ENCODE data around the gene TMUB1. TPM values are rescaled to one million over a fixed set of nuclear protein-coding genes. Genes with fewer than 3 reads are reported as not detected.

The TMUB1 gene
- total and polyA plus RNA-seq, 9 of the 15 experiments (the other 6 are each of a cell fraction or from before 2014, with no cell fraction given), result 0.14 to 241 (median 74.1) TPM

- peaks cover 76% of the 10 kb centered on the region for H3K36me3 ChIP-seq (ENCODE audit: control insufficient read depth, insufficient read depth, low read length)
- 74% methylated on average over 10 of the region's 10 CpGs for WGBS (ENCODE audit: insufficient coverage, low coverage, missing lambda C conversion rate)
- H2AFZ ChIP-seq (ENCODE audit: low read depth, low read length), result no peak overlapping the region
- H4K20me1 ChIP-seq (replicated peaks; ENCODE audit: control insufficient read depth, insufficient read depth, low read length), result peaks cover 5% of the 10 kb centered on the region
- BruUV-seq (replicated peaks), result no TSS peak
- ATAC-seq (no peak), FAIRE-seq (peak; percentile 84), DNase-seq (ENCODE audit: extremely low read depth in 1 of 4, low spot score in 3 of 4) (no peak)
- peaks cover 42% of the 10 kb centered on the region for H3K79me2 ChIP-seq (ENCODE audit: control insufficient read depth, insufficient read depth, low read length)
- H3K9ac ChIP-seq (ENCODE audit: insufficient read depth in 1 of 2, low read depth in 2 of 2, low read length in 2 of 2), result peak overlapping the region in 1 of 2 experiments; percentile 84; a peak in 2 of 4 replicates
- ChIA-PET CTCF (ENCODE audit: low intra/inter-chr PET ratio) (no interaction called here), POLR2A (interaction anchor here (0.6 to 2.8 kb wide), 10 partner anchors 10 to 109 kb away, joined by 3 to 18 read pairs (median 4); partner anchors contain the start of gene ASIC3)
- no peaks in the 10 kb centered on the region for H3K9me1 ChIP-seq (ENCODE audit: control insufficient read depth, insufficient read depth, low read length)
- intact Hi-C loops (cut with micrococcal nuclease), result no loop called here
- no peaks in the 10 kb centered on the region for H3K9me3 ChIP-seq (replicated peaks; ENCODE audit: control insufficient read depth, insufficient read depth, low read depth, low read length)
- in situ Hi-C loops (cut with MboI), result no loop called here
- no peak overlapping the region for H3K4me3 ChIP-seq
- H3K4me1 ChIP-seq (replicated peaks in 1 of 2; ENCODE audit: control insufficient read depth in 2 of 2, insufficient read depth in 2 of 2, low read length in 2 of 2), result peaks cover 32 to 84% of the 10 kb centered on the region in 2 experiments
- peak overlapping the region; percentile 1; the same call in 1 of the 3 replicates for H3K27ac ChIP-seq (ENCODE audit: extremely low read depth, low read depth, low read length)
- no peak overlapping the region for H3K4me2 ChIP-seq (ENCODE audit: insufficient read depth, low read length)
- H3K27me3 ChIP-seq (ENCODE audit: control insufficient read depth in 2 of 2, insufficient read depth in 2 of 2, low read length in 2 of 2), result no peaks in the 10 kb centered on the region
- no peak for TF ChIP-seq ZNF75A (CRISPR knock-in tag; IDR thresholded peaks at IDR 0.05)
- TF ChIP-seq, protein P1, sequence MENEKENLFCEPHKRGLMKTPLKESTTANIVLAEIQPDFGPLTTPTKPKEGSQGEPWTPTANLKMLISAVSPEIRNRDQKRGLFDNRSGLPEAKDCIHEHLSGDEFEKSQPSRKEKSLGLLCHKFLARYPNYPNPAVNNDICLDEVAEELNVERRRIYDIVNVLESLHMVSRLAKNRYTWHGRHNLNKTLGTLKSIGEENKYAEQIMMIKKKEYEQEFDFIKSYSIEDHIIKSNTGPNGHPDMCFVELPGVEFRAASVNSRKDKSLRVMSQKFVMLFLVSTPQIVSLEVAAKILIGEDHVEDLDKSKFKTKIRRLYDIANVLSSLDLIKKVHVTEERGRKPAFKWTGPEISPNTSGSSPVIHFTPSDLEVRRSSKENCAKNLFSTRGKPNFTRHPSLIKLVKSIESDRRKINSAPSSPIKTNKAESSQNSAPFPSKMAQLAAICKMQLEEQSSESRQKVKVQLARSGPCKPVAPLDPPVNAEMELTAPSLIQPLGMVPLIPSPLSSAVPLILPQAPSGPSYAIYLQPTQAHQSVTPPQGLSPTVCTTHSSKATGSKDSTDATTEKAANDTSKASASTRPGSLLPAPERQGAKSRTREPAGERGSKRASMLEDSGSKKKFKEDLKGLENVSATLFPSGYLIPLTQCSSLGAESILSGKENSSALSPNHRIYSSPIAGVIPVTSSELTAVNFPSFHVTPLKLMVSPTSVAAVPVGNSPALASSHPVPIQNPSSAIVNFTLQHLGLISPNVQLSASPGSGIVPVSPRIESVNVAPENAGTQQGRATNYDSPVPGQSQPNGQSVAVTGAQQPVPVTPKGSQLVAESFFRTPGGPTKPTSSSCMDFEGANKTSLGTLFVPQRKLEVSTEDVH (IDR thresholded peaks at IDR 0.05; ENCODE audit: low read depth, partially characterized antibody), result peak; percentile 19
- peak; percentile 19 for TF ChIP-seq SUPT5H (IDR thresholded peaks at IDR 0.05)
- no peak for TF ChIP-seq CGGBP1 (CRISPR knock-in tag; IDR thresholded peaks at IDR 0.05)
- TF ChIP-seq SMAD4 (CRISPR knock-in tag; conservative IDR thresholded peaks at IDR 0.05), result no peak
- no peak for TF ChIP-seq SRF (CRISPR knock-in tag; IDR thresholded peaks at IDR 0.05)
- TF ChIP-seq, protein P2, sequence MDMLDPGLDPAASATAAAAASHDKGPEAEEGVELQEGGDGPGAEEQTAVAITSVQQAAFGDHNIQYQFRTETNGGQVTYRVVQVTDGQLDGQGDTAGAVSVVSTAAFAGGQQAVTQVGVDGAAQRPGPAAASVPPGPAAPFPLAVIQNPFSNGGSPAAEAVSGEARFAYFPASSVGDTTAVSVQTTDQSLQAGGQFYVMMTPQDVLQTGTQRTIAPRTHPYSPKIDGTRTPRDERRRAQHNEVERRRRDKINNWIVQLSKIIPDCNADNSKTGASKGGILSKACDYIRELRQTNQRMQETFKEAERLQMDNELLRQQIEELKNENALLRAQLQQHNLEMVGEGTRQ (CRISPR knock-in tag; IDR thresholded peaks at IDR 0.05), result no peak
- TF ChIP-seq TFE3 (CRISPR knock-in tag; IDR thresholded peaks at IDR 0.05), result peak; percentile 65
- TF ChIP-seq FIP1L1 (IDR thresholded peaks at IDR 0.05; ENCODE audit: low read depth, low read length, poor library complexity, severe bottlenecking), result no peak
- TF ChIP-seq ZNF146 (CRISPR knock-in tag; IDR thresholded peaks at IDR 0.05; ENCODE audit: unreplicated experiment), result no peak
- TF ChIP-seq IRF1 (CRISPR knock-in tag; IDR thresholded peaks at IDR 0.05; ENCODE audit: borderline replicate concordance), result no peak
- TF ChIP-seq, protein P3, sequence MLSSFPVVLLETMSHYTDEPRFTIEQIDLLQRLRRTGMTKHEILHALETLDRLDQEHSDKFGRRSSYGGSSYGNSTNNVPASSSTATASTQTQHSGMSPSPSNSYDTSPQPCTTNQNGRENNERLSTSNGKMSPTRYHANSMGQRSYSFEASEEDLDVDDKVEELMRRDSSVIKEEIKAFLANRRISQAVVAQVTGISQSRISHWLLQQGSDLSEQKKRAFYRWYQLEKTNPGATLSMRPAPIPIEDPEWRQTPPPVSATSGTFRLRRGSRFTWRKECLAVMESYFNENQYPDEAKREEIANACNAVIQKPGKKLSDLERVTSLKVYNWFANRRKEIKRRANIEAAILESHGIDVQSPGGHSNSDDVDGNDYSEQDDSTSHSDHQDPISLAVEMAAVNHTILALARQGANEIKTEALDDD (IDR thresholded peaks at IDR 0.05), result no peak
- no peak for TF ChIP-seq SMARCE1 (IDR thresholded peaks at IDR 0.05)
- TF ChIP-seq ZNF778 (CRISPR knock-in tag; IDR thresholded peaks at IDR 0.05), result no peak
- no peak for TF ChIP-seq ASH1L (IDR thresholded peaks at IDR 0.05; ENCODE audit: borderline replicate concordance, low read depth, partially characterized antibody)
These were observed 5.5 kb downstream of the TMUB1 start for GRCh38 chr7:151077705-151078232.

All from K562 (cell line).